ENCODE results near the gene GAS5.
A peak's percentile ranks its signal among the peaks of the same experiment; 100 is the strongest.
"Not testable (repeated sequence)": the region's sequence is repeated elsewhere in the genome, so short reads cannot be mapped to it uniquely, and the experiment has no call there.

Gene GAS5

GRCh38 chr1:173865468-173866164, 2.2 kb downstream of the GAS5 start:
- Mint-ChIP-seq H3K9me3 (no peaks in the 10 kb centered on the region), H3K27me3 (ENCODE audit: low read depth) (no peaks in the 10 kb centered on the region), H3K4me1 (ENCODE audit: low read depth) (peaks cover 43% of the 10 kb centered on the region), H3K27ac (peak overlapping the region; percentile 99), H3K36me3 (ENCODE audit: low read depth) (peaks cover 55% of the 10 kb centered on the region), H3K4me3 (peak overlapping the region; percentile 98)
- DNase-seq (ENCODE audit: low spot score), result no peak

GRCh38 chr1:173864179-173864867, 3.5 kb downstream of the GAS5 start:
- Mint-ChIP-seq H3K27ac (peak overlapping the region; percentile 99), H3K4me1 (ENCODE audit: low read depth) (peaks cover 31% of the 10 kb centered on the region), H3K4me3 (peak overlapping the region; percentile 98), H3K36me3 (ENCODE audit: low read depth) (peaks cover 56% of the 10 kb centered on the region), H3K9me3 (no peaks in the 10 kb centered on the region), H3K27me3 (ENCODE audit: low read depth) (no peaks in the 10 kb centered on the region)
- no peak for DNase-seq (ENCODE audit: low spot score)

- Mint-ChIP-seq H3K27ac (peak overlapping the region; percentile 36), H3K27me3 (ENCODE audit: low read depth) (no peaks in the 10 kb centered on the region), H3K36me3 (ENCODE audit: low read depth) (peaks cover 56% of the 10 kb centered on the region), H3K9me3 (no peaks in the 10 kb centered on the region), H3K4me3 (peak overlapping the region; percentile 98), H3K4me1 (ENCODE audit: low read depth) (peaks cover 24% of the 10 kb centered on the region)
- no peak for DNase-seq (ENCODE audit: low spot score)
These were observed 4.3 kb downstream of the GAS5 start for GRCh38 chr1:173863224-173864161.

- Mint-ChIP-seq H3K4me1 (ENCODE audit: low read depth) (peaks cover 24% of the 10 kb centered on the region), H3K27me3 (ENCODE audit: low read depth) (no peaks in the 10 kb centered on the region), H3K4me3 (no peak overlapping the region), H3K27ac (peak overlapping the region; percentile 45), H3K9me3 (no peaks in the 10 kb centered on the region), H3K36me3 (ENCODE audit: low read depth) (peaks cover 60% of the 10 kb centered on the region)
- no peak for DNase-seq (ENCODE audit: low spot score)
These were observed 5.0 kb downstream of the GAS5 start for GRCh38 chr1:173862769-173863223.

GRCh38 chr1:173862146-173862768, 5.5 kb downstream of the GAS5 start:
- peaks cover 60% of the 10 kb centered on the region for H3K36me3 Mint-ChIP-seq (ENCODE audit: low read depth)
- peak overlapping the region; percentile 45 for H3K27ac Mint-ChIP-seq
- not testable (repeated sequence) for DNase-seq (ENCODE audit: low spot score); H3K4me3 Mint-ChIP-seq; H3K27me3 Mint-ChIP-seq (ENCODE audit: low read depth); H3K9me3 Mint-ChIP-seq
- H3K4me1 Mint-ChIP-seq (ENCODE audit: low read depth), result peaks cover 24% of the 10 kb centered on the region

GRCh38 chr1:173861731-173862145, 6.1 kb downstream of the GAS5 start:
- no peak for DNase-seq (ENCODE audit: low spot score)
- H3K27me3 Mint-ChIP-seq (ENCODE audit: low read depth), result no peaks in the 10 kb centered on the region
- H3K27ac Mint-ChIP-seq, result peak overlapping the region; percentile 36
- peaks cover 55% of the 10 kb centered on the region for H3K36me3 Mint-ChIP-seq (ENCODE audit: low read depth)
- H3K4me1 Mint-ChIP-seq (ENCODE audit: low read depth), result peaks cover 24% of the 10 kb centered on the region
- H3K9me3 Mint-ChIP-seq, result no peaks in the 10 kb centered on the region
- no peak overlapping the region for H3K4me3 Mint-ChIP-seq

GRCh38 chr1:173860065-173860464, 7.7 kb downstream of the GAS5 start:
- no peak overlapping the region for H3K27ac Mint-ChIP-seq
- no peaks in the 10 kb centered on the region for H3K9me3 Mint-ChIP-seq
- H3K36me3 Mint-ChIP-seq (ENCODE audit: low read depth), result peaks cover 50% of the 10 kb centered on the region
- H3K4me1 Mint-ChIP-seq (ENCODE audit: low read depth), result peaks cover 13% of the 10 kb centered on the region
- no peak overlapping the region for H3K4me3 Mint-ChIP-seq
- H3K27me3 Mint-ChIP-seq (ENCODE audit: low read depth), result no peaks in the 10 kb centered on the region
- no peak for DNase-seq (ENCODE audit: low spot score)

GRCh38 chr1:173859547-173859946, 8.2 kb downstream of the GAS5 start:
- not testable (repeated sequence) for DNase-seq (ENCODE audit: low spot score); H3K27ac Mint-ChIP-seq; H3K27me3 Mint-ChIP-seq (ENCODE audit: low read depth); H3K9me3 Mint-ChIP-seq; H3K4me3 Mint-ChIP-seq
- Mint-ChIP-seq H3K4me1 (ENCODE audit: low read depth) (peaks cover 11% of the 10 kb centered on the region), H3K36me3 (ENCODE audit: low read depth) (peaks cover 48% of the 10 kb centered on the region)

- DNase-seq (ENCODE audit: low spot score), result no peak
- Mint-ChIP-seq H3K4me1 (ENCODE audit: low read depth) (no peaks in the 10 kb centered on the region), H3K27me3 (ENCODE audit: low read depth) (no peaks in the 10 kb centered on the region), H3K9me3 (no peaks in the 10 kb centered on the region), H3K27ac (peak overlapping the region; percentile 33), H3K4me3 (no peak overlapping the region), H3K36me3 (ENCODE audit: low read depth) (peaks cover 42% of the 10 kb centered on the region)
These were observed 10.3 kb downstream of the GAS5 start for GRCh38 chr1:173857363-173857917.

GRCh38 chr1:173856903-173857302, 10.9 kb downstream of the GAS5 start:
- Mint-ChIP-seq H3K27ac (no peak overlapping the region), H3K9me3 (no peaks in the 10 kb centered on the region), H3K4me1 (ENCODE audit: low read depth) (no peaks in the 10 kb centered on the region), H3K27me3 (ENCODE audit: low read depth) (no peaks in the 10 kb centered on the region), H3K4me3 (no peak overlapping the region), H3K36me3 (ENCODE audit: low read depth) (peaks cover 44% of the 10 kb centered on the region)
- DNase-seq (ENCODE audit: low spot score), result no peak

GRCh38 chr1:173856014-173856413, 11.8 kb downstream of the GAS5 start:
- peaks cover 45% of the 10 kb centered on the region for H3K36me3 Mint-ChIP-seq (ENCODE audit: low read depth)
- no peak overlapping the region for H3K27ac Mint-ChIP-seq
- no peak overlapping the region for H3K4me3 Mint-ChIP-seq

GRCh38 chr1:173853074-173853473, 14.7 kb downstream of the GAS5 start:
- no peak overlapping the region for H3K27ac Mint-ChIP-seq
- H3K36me3 Mint-ChIP-seq (ENCODE audit: low read depth), result peaks cover 40% of the 10 kb centered on the region
- H3K27me3 Mint-ChIP-seq (ENCODE audit: low read depth), result no peaks in the 10 kb centered on the region
- no peak overlapping the region for H3K4me3 Mint-ChIP-seq
- DNase-seq (ENCODE audit: low spot score), result no peak
- no peaks in the 10 kb centered on the region for H3K4me1 Mint-ChIP-seq (ENCODE audit: low read depth)
- H3K9me3 Mint-ChIP-seq, result no peaks in the 10 kb centered on the region

More at GRCh38 chr1:173856014-173856413, 11.8 kb downstream of the GAS5 start:
- Mint-ChIP-seq H3K4me1 (ENCODE audit: low read depth) (no peaks in the 10 kb centered on the region), H3K27me3 (ENCODE audit: low read depth) (no peaks in the 10 kb centered on the region), H3K9me3 (no peaks in the 10 kb centered on the region)
- DNase-seq (ENCODE audit: low spot score), result no peak

GRCh38 chr1:173852105-173852504, 15.7 kb downstream of the GAS5 start:
- no peak for DNase-seq (ENCODE audit: low spot score)
- Mint-ChIP-seq H3K27me3 (ENCODE audit: low read depth) (no peaks in the 10 kb centered on the region), H3K27ac (no peak overlapping the region), H3K4me3 (no peak overlapping the region), H3K9me3 (no peaks in the 10 kb centered on the region), H3K36me3 (ENCODE audit: low read depth) (peaks cover 34% of the 10 kb centered on the region), H3K4me1 (ENCODE audit: low read depth) (no peaks in the 10 kb centered on the region)

Measured in T-helper 2 cell treated with Interferon-gamma antibody and Interleukin-4, amounts not matched to agents 5 μg/mL and 100 μg/mL, for 36 hours (primary cell).